Measurements from ENCODE around the gene TRIM2. TPM values are rescaled to one million over a fixed set of nuclear protein-coding genes. Genes with fewer than 3 reads are reported as not detected.
A peak's percentile ranks its signal among the peaks of the same experiment; 100 is the strongest.

TRIM2 gene
- total and polyA plus RNA-seq, 11 donors = 5.5 to 30.5 (median 18.5) TPM

DNA sequence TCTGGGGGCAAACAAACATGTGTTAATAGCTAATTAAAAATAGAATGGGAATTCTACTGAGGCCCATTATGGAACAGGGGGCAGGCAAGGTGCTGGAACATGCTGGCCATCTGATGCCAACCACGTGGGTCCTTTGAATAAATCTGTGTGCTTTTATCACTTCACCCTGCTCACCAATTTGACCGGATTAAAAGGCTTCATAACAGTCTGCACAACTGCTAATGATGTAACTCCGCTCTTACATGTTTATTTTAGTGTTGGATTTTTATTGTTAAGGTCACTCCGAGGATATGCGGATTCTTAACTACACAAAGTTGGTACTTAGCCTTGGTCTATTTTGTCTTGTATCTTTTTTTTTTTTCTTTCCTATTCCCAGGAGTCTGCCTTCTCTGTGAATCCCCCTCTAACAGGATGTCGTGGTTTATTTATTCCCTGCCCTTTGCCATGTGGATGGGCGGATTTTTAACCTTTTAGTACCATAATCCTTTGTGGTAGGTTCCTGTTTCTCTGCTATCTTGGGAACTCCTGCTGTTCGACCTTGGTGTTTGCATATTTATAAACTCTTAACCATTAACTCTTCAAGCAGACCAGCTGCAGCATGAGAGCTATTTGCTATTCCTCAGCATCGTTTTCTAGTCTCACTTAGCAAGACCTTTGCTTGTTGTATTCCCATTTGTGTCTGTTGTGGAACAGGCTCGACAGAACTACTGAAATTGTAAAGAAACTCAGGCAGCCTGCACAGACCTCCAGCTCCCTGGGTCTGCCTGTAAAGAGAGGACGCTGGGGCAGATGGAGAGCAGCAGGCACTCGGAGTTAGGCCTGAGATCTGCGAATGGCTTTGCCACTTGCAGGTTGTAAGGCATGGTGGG, 38.0 kb downstream of the TRIM2 start:
- no peak overlapping the region for H3K4me3 ChIP-seq
- peaks cover 0 to 14% (median 0%) of the 10 kb centered on the region in 9 donors for H3K36me3 ChIP-seq
- no peak for TF ChIP-seq POLR2A (IDR thresholded peaks at IDR 0.05)
- TF ChIP-seq, protein P1, sequence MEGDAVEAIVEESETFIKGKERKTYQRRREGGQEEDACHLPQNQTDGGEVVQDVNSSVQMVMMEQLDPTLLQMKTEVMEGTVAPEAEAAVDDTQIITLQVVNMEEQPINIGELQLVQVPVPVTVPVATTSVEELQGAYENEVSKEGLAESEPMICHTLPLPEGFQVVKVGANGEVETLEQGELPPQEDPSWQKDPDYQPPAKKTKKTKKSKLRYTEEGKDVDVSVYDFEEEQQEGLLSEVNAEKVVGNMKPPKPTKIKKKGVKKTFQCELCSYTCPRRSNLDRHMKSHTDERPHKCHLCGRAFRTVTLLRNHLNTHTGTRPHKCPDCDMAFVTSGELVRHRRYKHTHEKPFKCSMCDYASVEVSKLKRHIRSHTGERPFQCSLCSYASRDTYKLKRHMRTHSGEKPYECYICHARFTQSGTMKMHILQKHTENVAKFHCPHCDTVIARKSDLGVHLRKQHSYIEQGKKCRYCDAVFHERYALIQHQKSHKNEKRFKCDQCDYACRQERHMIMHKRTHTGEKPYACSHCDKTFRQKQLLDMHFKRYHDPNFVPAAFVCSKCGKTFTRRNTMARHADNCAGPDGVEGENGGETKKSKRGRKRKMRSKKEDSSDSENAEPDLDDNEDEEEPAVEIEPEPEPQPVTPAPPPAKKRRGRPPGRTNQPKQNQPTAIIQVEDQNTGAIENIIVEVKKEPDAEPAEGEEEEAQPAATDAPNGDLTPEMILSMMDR (IDR thresholded peaks at IDR 0.05) = no peak
- H3K4me1 ChIP-seq = peaks cover 0 to 49% (median 21%) of the 10 kb centered on the region in 12 donors
- peak overlapping the region in 8 of 12 donors; percentile 1 to 68 (median 34) for H3K27ac ChIP-seq
- 19 to 32% (median 30%) methylated on average over 13 of the region's 13 CpGs for WGBS, 4 donors
- intact Hi-C loops (cut with DNase I) = no loop called here
- ATAC-seq = peak; percentile 71 to 82 (median 78)
- no peaks in the 10 kb centered on the region for H3K9me3 ChIP-seq
- no peaks in the 10 kb centered on the region for H3K27me3 ChIP-seq
- peak in 2 of 5 donors; percentile 21 to 39 for DNase-seq

DNA sequence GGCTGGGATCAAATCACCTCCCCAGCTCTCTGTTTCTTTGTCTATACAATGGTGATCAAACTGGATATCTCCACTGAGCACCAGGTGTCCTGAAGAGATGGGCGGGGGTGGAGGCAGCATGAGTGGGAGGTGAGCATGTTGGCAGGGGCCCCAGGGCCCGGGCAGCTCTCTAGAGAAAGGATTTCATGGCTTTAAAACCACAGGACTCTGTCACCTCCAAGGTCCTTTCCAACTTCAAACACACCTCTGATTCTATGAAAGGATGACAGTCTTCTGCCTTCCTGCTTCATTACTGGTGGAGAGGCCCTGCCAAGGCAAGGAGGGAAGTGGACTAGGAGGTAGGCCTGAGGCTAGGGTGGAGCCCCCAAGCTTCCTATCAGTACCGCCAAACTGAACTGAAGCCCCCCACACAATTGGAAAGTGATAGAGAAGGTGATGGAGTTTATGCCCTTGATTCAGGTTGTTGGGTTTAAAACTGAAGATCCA, 38.6 kb downstream of the TRIM2 start:
- no peaks in the 10 kb centered on the region for H3K27me3 ChIP-seq
- ATAC-seq (no peak), DNase-seq (no peak)
- no peak overlapping the region for H3K4me3 ChIP-seq
- no peaks in the 10 kb centered on the region for H3K9me3 ChIP-seq
- TF ChIP-seq, protein P1 (IDR thresholded peaks at IDR 0.05) = no peak
- TF ChIP-seq POLR2A (IDR thresholded peaks at IDR 0.05) = no peak
- peaks cover 0 to 51% (median 21%) of the 10 kb centered on the region in 12 donors for H3K4me1 ChIP-seq
- intact Hi-C loops (cut with DNase I) = no loop called here
- peaks cover 0 to 14% (median 0%) of the 10 kb centered on the region in 9 donors for H3K36me3 ChIP-seq
- peak overlapping the region in 9 of 12 donors; percentile 1 to 68 (median 27) for H3K27ac ChIP-seq
- WGBS, 4 donors = 54 to 70% (median 60%) methylated on average over 3 of the region's 3 CpGs

DNA sequence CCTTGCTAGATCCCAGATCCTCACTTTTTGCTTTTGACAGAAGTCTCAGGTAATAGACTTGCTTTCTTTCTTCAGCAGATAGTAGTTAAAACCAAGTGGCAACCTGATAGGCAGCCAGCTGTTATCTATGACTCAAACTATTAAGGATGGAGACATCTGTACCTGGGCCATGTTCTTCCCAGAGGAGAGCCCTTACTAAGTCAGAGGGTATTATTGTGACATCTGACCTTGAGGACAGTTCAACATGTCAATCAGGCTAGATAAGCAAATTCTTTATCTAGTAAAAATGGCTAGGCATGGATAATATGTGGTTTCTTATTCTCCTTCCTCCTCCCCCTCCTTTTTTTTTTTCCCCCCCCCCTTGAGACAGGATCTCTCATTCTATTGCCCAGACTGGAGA, 39.2 kb downstream of the TRIM2 start:
- intact Hi-C loops (cut with DNase I) = no loop called here
- Histone ChIP-seq H3K9me3 (no peaks in the 10 kb centered on the region), H3K4me3 (no peak overlapping the region), H3K27ac (peak overlapping the region in 3 of 12 donors; percentile 1 to 68 (median 15)), H3K4me1 (peaks cover 0 to 56% (median 24%) of the 10 kb centered on the region in 12 donors), H3K36me3 (peaks cover 0 to 14% (median 0%) of the 10 kb centered on the region in 9 donors), H3K27me3 (no peaks in the 10 kb centered on the region)
- ATAC-seq (no peak), DNase-seq (no peak)
- TF ChIP-seq, protein P1 (IDR thresholded peaks at IDR 0.05) = no peak
- TF ChIP-seq POLR2A (IDR thresholded peaks at IDR 0.05) = no peak

DNA sequence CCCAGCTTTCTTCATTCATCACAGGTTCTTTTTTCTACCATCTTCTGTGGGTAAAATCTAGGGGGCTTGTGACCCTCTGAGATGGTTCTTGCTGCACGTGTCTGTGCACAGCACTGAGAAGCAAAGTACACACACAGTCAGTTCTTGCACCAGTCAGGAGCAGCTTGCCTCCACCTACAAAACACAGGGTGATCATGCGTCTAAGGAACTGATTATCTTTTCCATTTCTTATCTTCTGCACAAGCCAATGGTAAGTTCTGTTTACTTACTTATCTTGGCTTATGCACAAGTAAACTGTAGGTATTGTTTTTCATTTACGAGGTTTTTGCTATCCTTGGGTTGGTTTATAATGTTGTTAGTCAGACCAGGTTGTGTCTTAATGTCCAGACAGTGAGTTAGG, 40.7 kb downstream of the TRIM2 start:
- TF ChIP-seq POLR2A (IDR thresholded peaks at IDR 0.05) = no peak
- TF ChIP-seq, protein P1 (IDR thresholded peaks at IDR 0.05) = no peak
- 82 to 90% (median 87%) methylated on average over 3 of the region's 3 CpGs for WGBS, 4 donors
- H3K4me1 ChIP-seq = peaks cover 0 to 68% (median 34%) of the 10 kb centered on the region in 12 donors

More for the DNA sequence above, 40.7 kb downstream of the TRIM2 start:
- Histone ChIP-seq H3K27me3 (no peaks in the 10 kb centered on the region), H3K9me3 (no peaks in the 10 kb centered on the region), H3K4me3 (no peak overlapping the region), H3K36me3 (peaks cover 0 to 10% (median 0%) of the 10 kb centered on the region in 9 donors), H3K27ac (no peak overlapping the region)
- intact Hi-C loops (cut with DNase I) = no loop called here
- ATAC-seq (no peak), DNase-seq (no peak)

All from heart left ventricle (tissue), 16 donors.